A549 (cell line): Measurements from ENCODE around the gene HOXB7. TPM values are rescaled to one million over a fixed set of nuclear protein-coding genes. Genes with fewer than 3 reads are reported as not detected.
A peak's percentile ranks its signal among the peaks of the same experiment; 100 is the strongest.

Experiments
- ATAC-seq, 2 experiments: fragments of 200-7000 bp in 1 of 2; fragments of >200 bp in 1 of 2; cut with Nextera tagmentation in 1 of 2; cut with Tn5 transposase in 1 of 2; 3 replicates each; pipeline versions ENCODE4 v1.8.0 to v1.9.1; 2018 to 2020; ENCODE audit warnings: mild to moderate bottlenecking in 1 of 2, moderate library complexity in 1 of 2
- CTCF ChIA-PET: fragments of 300-600 bp; sonication (Branson Sonifier 250); formaldehyde crosslinking; extraction: SDS; loops from one replicate; lab custom pipeline; 2021; ENCODE audit warnings: antibody characterized with exemption, inconsistent platforms; lab: Yijun Ruan, JAX
- POLR2A ChIA-PET: fragments of 350-600 bp; formaldehyde crosslinking; extraction: SDS; loops from one replicate; lab custom pipeline; 2021; ENCODE audit warnings: antibody characterized with exemption, inconsistent platforms; lab: Yijun Ruan, JAX
- DNase-seq, 2 experiments: peaks; one replicate each; pipeline versions ENCODE4 v3.0.0 to v3.0.0-alpha.2; 2011 to 2016; ENCODE audit warnings: low read depth in 1 of 2, low spot score in 1 of 2
- FAIRE-seq: peaks from 2 replicates; lab custom pipeline; 2011; peaks lifted over from hg19 to GRCh38; lab: Jason Lieb, UNC
- H3K27ac ChIP-seq, 2 experiments: fragments of >200 bp; sonication (Bioruptor Twin); formaldehyde crosslinking; 3 replicates each; pipeline ENCODE4 v1.5.1; 2016 to 2017
- H3K4me1 ChIP-seq: fragments of >200 bp; sonication (Bioruptor Twin); formaldehyde crosslinking; 3 replicates; pipeline ENCODE4 v1.6.1; 2016
- H3K4me2 ChIP-seq: fragments of >200 bp; sonication (Bioruptor Twin); formaldehyde crosslinking; 3 replicates; pipeline ENCODE4 v1.6.1; 2016
- H3K4me3 ChIP-seq: fragments of >200 bp; sonication (Bioruptor Twin); formaldehyde crosslinking; 3 replicates; pipeline ENCODE4 v1.5.1; 2016
- H3K9me3 ChIP-seq: fragments of >200 bp; sonication (Bioruptor Twin); formaldehyde crosslinking; 3 replicates; pipeline ENCODE4 v1.6.1; 2016
- BCL3 ChIP-seq: fragments of >200 bp; sonication (Bioruptor Twin); formaldehyde crosslinking; IDR thresholded peaks from 3 replicates; pipeline ENCODE4 v1.6.1; 2016
- CBX2 ChIP-seq: fragments of 200-600 bp; sonication (generic); IDR thresholded peaks from 2 replicates; pipeline ENCODE4 v1.6.1; 2016; ENCODE audit warnings: low read depth, mild to moderate bottlenecking, borderline replicate concordance
- CBX8 ChIP-seq: fragments of 200-600 bp; sonication (generic); IDR thresholded peaks from 2 replicates; pipeline ENCODE4 v1.6.1; 2016
- CEBPB ChIP-seq, 2 experiments: fragments of >200 bp in 1 of 2; sonication (Bioruptor Twin) in 1 of 2; formaldehyde crosslinking in 1 of 2; IDR thresholded peaks; 2 replicates each; pipeline ENCODE4 v1.6.1; 2012 to 2016
- CHD2 ChIP-seq: fragments of 150-350 bp; IDR thresholded peaks from 2 replicates; pipeline ENCODE4 v1.6.1; 2014; ENCODE audit warnings: low read length; ENCODE audit not compliant: partially characterized antibody
- CHD4 ChIP-seq: fragments of 200-600 bp; sonication (generic); IDR thresholded peaks from 2 replicates; pipeline ENCODE4 v1.6.1; 2016; ENCODE audit warnings: antibody characterized with exemption, mild to moderate bottlenecking, borderline replicate concordance
- E2F6 ChIP-seq: IDR thresholded peaks from 2 replicates; pipeline ENCODE4 v1.6.1; 2012; ENCODE audit warnings: low read depth, borderline replicate concordance
- EHF ChIP-seq: fragments of 250-450 bp; sonication (Bioruptor Pico); IDR thresholded peaks from 2 replicates; pipeline ENCODE4 v1.5.0; 2020; ENCODE audit warnings: mild to moderate bottlenecking
- EHMT2 ChIP-seq: fragments of 200-600 bp; sonication (generic); IDR thresholded peaks from 2 replicates; pipeline ENCODE4 v1.6.1; 2016; ENCODE audit warnings: antibody characterized with exemption, low read depth, mild to moderate bottlenecking, moderate library complexity
- EP300 ChIP-seq, 2 experiments: fragments of >200 bp; sonication (Bioruptor Twin); formaldehyde crosslinking; IDR thresholded peaks; 2 replicates in 1 of 2; 3 replicates in 1 of 2; pipeline ENCODE4 v1.6.1; 2016 to 2017
- ESRRA ChIP-seq: fragments of 150-350 bp; IDR thresholded peaks from 2 replicates; pipeline ENCODE4 v1.6.1; 2014; ENCODE audit warnings: mild to moderate bottlenecking, low read length, borderline replicate concordance
- FOXS1 ChIP-seq: fragments of 250-450 bp; sonication (Bioruptor Pico); IDR thresholded peaks from 2 replicates; pipeline ENCODE4 v1.5.0; 2020; ENCODE audit warnings: mild to moderate bottlenecking, moderate library complexity
- HES2 ChIP-seq: fragments of >200 bp; sonication (Bioruptor Twin); formaldehyde crosslinking; IDR thresholded peaks from 2 replicates; pipeline ENCODE4 v1.6.1; 2016
- HEYL ChIP-seq: fragments of 250-450 bp; sonication (Bioruptor Pico); IDR thresholded peaks from 2 replicates; pipeline ENCODE4 v1.8.0; 2021; ENCODE audit warnings: mild to moderate bottlenecking, moderate library complexity
- HOXB13 ChIP-seq: fragments of 250-450 bp; sonication (Bioruptor Pico); IDR thresholded peaks from 2 replicates; pipeline ENCODE4 v1.5.0; 2020; ENCODE audit warnings: low read depth, mild to moderate bottlenecking, moderate library complexity
- HOXB5 ChIP-seq: fragments of 250-450 bp; sonication (Bioruptor Pico); IDR thresholded peaks from 2 replicates; pipeline ENCODE4 v1.5.0; 2020; ENCODE audit warnings: mild to moderate bottlenecking, moderate library complexity
- JUNB ChIP-seq: fragments of >200 bp; sonication (Bioruptor Twin); formaldehyde crosslinking; IDR thresholded peaks from 2 replicates; pipeline ENCODE4 v1.6.1; 2016
- MAFK ChIP-seq: fragments of 450-650 bp; IDR thresholded peaks from 2 replicates; pipeline ENCODE4 v1.6.1; 2014; ENCODE audit not compliant: partially characterized antibody
- NPAS2 ChIP-seq: fragments of 250-450 bp; sonication (Bioruptor Pico); IDR thresholded peaks from 2 replicates; pipeline ENCODE4 v1.8.0; 2022; ENCODE audit warnings: mild to moderate bottlenecking, moderate library complexity, borderline replicate concordance
- NR3C1 ChIP-seq: fragments of >200 bp; sonication (Bioruptor Twin); formaldehyde crosslinking; IDR thresholded peaks from 3 replicates; pipeline ENCODE4 v1.6.1; 2017
- POLR2A ChIP-seq: IDR thresholded peaks from 2 replicates; pipeline ENCODE4 v1.6.1; 2012; ENCODE audit warnings: mild to moderate bottlenecking, low read length
- POLR2AphosphoS2 ChIP-seq: conservative IDR thresholded peaks from 2 replicates; pipeline ENCODE4 v1.6.1; 2012; ENCODE audit warnings: low read length, improper control_type of control experiment, inconsistent platforms
- RCOR1 ChIP-seq: fragments of 150-350 bp; IDR thresholded peaks from 2 replicates; pipeline ENCODE4 v1.6.1; 2014; ENCODE audit warnings: antibody characterized with exemption, low read length, low read depth
- RFX5 ChIP-seq: fragments of 450-650 bp; IDR thresholded peaks from 2 replicates; pipeline ENCODE4 v1.7.1; 2014; ENCODE audit warnings: antibody characterized with exemption, mild to moderate bottlenecking, moderate library complexity
- SMC3 ChIP-seq: fragments of >200 bp; sonication (Bioruptor Twin); formaldehyde crosslinking; IDR thresholded peaks from 3 replicates; pipeline ENCODE4 v1.6.1; 2018; ENCODE audit warnings: inconsistent platforms
- TFCP2L1 ChIP-seq: fragments of 250-450 bp; sonication (Bioruptor Pico); IDR thresholded peaks from 2 replicates; pipeline ENCODE4 v1.5.0; 2021; ENCODE audit warnings: mild to moderate bottlenecking
- TP53 ChIP-seq: fragments of 250-450 bp; sonication (Bioruptor Pico); IDR thresholded peaks from 2 replicates; pipeline ENCODE4 v1.5.0; 2021; ENCODE audit warnings: mild to moderate bottlenecking, moderate library complexity
- ZC3H11A ChIP-seq: fragments of 450-650 bp; IDR thresholded peaks from 2 replicates; pipeline ENCODE4 v1.6.1; 2014; ENCODE audit warnings: antibody characterized with exemption, mild to moderate bottlenecking
- ZSCAN20 ChIP-seq: fragments of 250-450 bp; sonication (Bioruptor Pico); IDR thresholded peaks from 2 replicates; pipeline ENCODE4 v1.8.0; 2022; ENCODE audit warnings: mild to moderate bottlenecking, moderate library complexity
- WGBS: methylation state at CpG from one replicate; pipeline ENCODE4 v1.1.6; 2017; ENCODE audit errors: missing lambda C conversion rate; 5-methylcytosine and 5-hydroxymethylcytosine counted together
- polyA plus RNA-seq, 4 experiments: library from polyadenylated mRNA; depleted of rRNA in 3 of 4; stranded (reverse); fragments of >200 nt; fragmentation: RNase III in 1 of 4; extraction: RNeasy Plus Mini Kit Qiagen cat#74134 plus additional on column Dnase treatment in 1 of 4; gene quantifications; 2 replicates in 3 of 4; 3 replicates in 1 of 4; pipeline ENCODE4 v1.2.3, GENCODE V29; 2011 to 2017

Gene HOXB7
- polyA plus RNA-seq, 2 of the 4 experiments (the other 2 are of a cell fraction), result 22.3 to 32.3 TPM

GRCh38 chr17:48629411-48629759, 18.6 kb upstream of the HOXB7 start:
- CTCF ChIA-PET, result interaction anchor here (1.0 to 5.8 kb wide), 5 partner anchors 9 to 176 kb away, joined by 3 to 118 read pairs (median 3); no protein-coding TSS in a partner anchor

GRCh38 chr17:48628649-48629410, 18.0 kb upstream of the HOXB7 start:
- H3K4me3 ChIP-seq, result no peak overlapping the region
- no peak for DNase-seq
- WGBS, result 89% methylated on average over 5 of the region's 5 CpGs
- CTCF ChIA-PET, result interaction anchor here (0.6 to 5.8 kb wide), 5 partner anchors 9 to 176 kb away, joined by 3 to 118 read pairs (median 3); no protein-coding TSS in a partner anchor
- TF ChIP-seq ESRRA, result no peak
- TF ChIP-seq JUNB, result no peak
- TF ChIP-seq NR3C1, result no peak
- TF ChIP-seq TFCP2L1 (CRISPR knock-in tag), result no peak
- no peak for TF ChIP-seq EHF (CRISPR knock-in tag)
- no peak for TF ChIP-seq FOXS1 (CRISPR knock-in tag)
- no peak for TF ChIP-seq CBX2
- no peak for TF ChIP-seq RCOR1
- TF ChIP-seq CEBPB (IDR thresholded peaks at IDR 0.05), result no peak
- no peak for TF ChIP-seq ZC3H11A
- no peak for TF ChIP-seq HOXB13 (CRISPR knock-in tag)
- no peak for TF ChIP-seq CHD4
- no peak for TF ChIP-seq POLR2A
- TF ChIP-seq CHD2, result no peak
- TF ChIP-seq HES2, result no peak
- no peak overlapping the region for H3K27ac ChIP-seq
- POLR2A ChIA-PET, result no interaction called here
- no peak for ATAC-seq
- no peak for FAIRE-seq
- H3K4me1 ChIP-seq, result peaks cover 23% of the 10 kb centered on the region; the same call in 2 of the 3 replicates
- no peak overlapping the region for H3K4me2 ChIP-seq
- no peaks in the 10 kb centered on the region for H3K9me3 ChIP-seq

More at GRCh38 chr17:48629411-48629759, 18.6 kb upstream of the HOXB7 start:
- Histone ChIP-seq H3K27ac (no peak overlapping the region), H3K4me2 (no peak overlapping the region), H3K4me1 (peaks cover 18% of the 10 kb centered on the region; the same call in 2 of the 3 replicates), H3K9me3 (no peaks in the 10 kb centered on the region), H3K4me3 (no peak overlapping the region)
- WGBS, result 90% methylated on average over 5 of the region's 5 CpGs
- ATAC-seq (no peak), FAIRE-seq (no peak), DNase-seq (no peak)
- TF ChIP-seq ZC3H11A, result no peak
- no peak for TF ChIP-seq EP300 (IDR thresholded peaks at IDR 0.05)
- TF ChIP-seq MAFK, result no peak
- no peak for TF ChIP-seq E2F6
- TF ChIP-seq CHD2, result no peak
- TF ChIP-seq POLR2AphosphoS2, result no peak
- POLR2A ChIA-PET, result no interaction called here

GRCh38 chr17:48627623-48628521, 17.1 kb upstream of the HOXB7 start:
- H3K9me3 ChIP-seq, result no peaks in the 10 kb centered on the region
- no peak for TF ChIP-seq HEYL (CRISPR knock-in tag)
- no peak for TF ChIP-seq EP300 (IDR thresholded peaks at IDR 0.05)
- no peak for TF ChIP-seq HOXB5 (CRISPR knock-in tag)
- no peak for TF ChIP-seq CBX2
- no peak for TF ChIP-seq NPAS2 (CRISPR knock-in tag)
- TF ChIP-seq JUNB, result no peak
- TF ChIP-seq TP53 (CRISPR knock-in tag), result no peak
- TF ChIP-seq RFX5, result no peak
- TF ChIP-seq BCL3, result no peak
- no peak for TF ChIP-seq CBX8
- TF ChIP-seq ZC3H11A, result no peak
- TF ChIP-seq SMC3, result no peak
- TF ChIP-seq ZSCAN20 (CRISPR knock-in tag), result no peak
- TF ChIP-seq EHMT2, result no peak
- H3K4me1 ChIP-seq, result peaks cover 23% of the 10 kb centered on the region; the same call in 2 of the 3 replicates
- H3K4me2 ChIP-seq, result no peak overlapping the region
- DNase-seq (no peak), FAIRE-seq (no peak), ATAC-seq (no peak)
- POLR2A ChIA-PET, result interaction anchor here (0.6 kb wide), 1 partner anchor 9 kb away, joined by 4 read pairs; no protein-coding TSS in a partner anchor
- H3K4me3 ChIP-seq, result no peak overlapping the region
- CTCF ChIA-PET, result interaction anchor here (0.7 to 5.8 kb wide), 8 partner anchors 9 to 603 kb away, joined by 3 to 118 read pairs (median 4); no protein-coding TSS in a partner anchor
- 90% methylated on average over 27 of the region's 27 CpGs for WGBS
- peak overlapping the region in 1 of 2 experiments; percentile 95; a peak in 4 of 6 replicates for H3K27ac ChIP-seq
